Raji (cell line): ENCODE results near the gene FAS.

Experiments
- POLR2A ChIP-seq: IDR thresholded peaks from 2 replicates; pipeline ENCODE4 v1.6.1; 2011; ENCODE audit warnings: low read depth, low read length, control low read depth; ENCODE audit not compliant: insufficient read depth

The FAS gene

GRCh38 chr10:88964360-88964759, 26.2 kb upstream of the FAS start:
- TF ChIP-seq POLR2A: no peak

GRCh38 chr10:88964869-88965415, 25.7 kb upstream of the FAS start:
- no peak for TF ChIP-seq POLR2A

GRCh38 chr10:88966797-88967196, 23.8 kb upstream of the FAS start:
- TF ChIP-seq POLR2A: no peak

GRCh38 chr10:88968391-88968790, 22.2 kb upstream of the FAS start:
- no peak for TF ChIP-seq POLR2A

GRCh38 chr10:88971221-88972061, 19.2 kb upstream of the FAS start:
- TF ChIP-seq POLR2A: no peak

- TF ChIP-seq POLR2A: no peak
These were observed 16.6 kb upstream of the FAS start for GRCh38 chr10:88974012-88974411.

GRCh38 chr10:88974446-88975376, 15.9 kb upstream of the FAS start:
- TF ChIP-seq POLR2A: no peak

GRCh38 chr10:88975377-88975720, 15.2 kb upstream of the FAS start:
- no peak for TF ChIP-seq POLR2A

- no peak for TF ChIP-seq POLR2A
These were observed 12.1 kb upstream of the FAS start for GRCh38 chr10:88978463-88978862.

GRCh38 chr10:88979153-88979562, 11.4 kb upstream of the FAS start:
- TF ChIP-seq POLR2A: no peak

- no peak for TF ChIP-seq POLR2A
These were observed 11.0 kb upstream of the FAS start for GRCh38 chr10:88979603-88980002.

GRCh38 chr10:88980247-88980646, 10.4 kb upstream of the FAS start:
- TF ChIP-seq POLR2A: no peak

GRCh38 chr10:88980800-88981199, 9.8 kb upstream of the FAS start:
- no peak for TF ChIP-seq POLR2A

- TF ChIP-seq POLR2A: no peak
These were observed 9.2 kb upstream of the FAS start for GRCh38 chr10:88981435-88981834.

- TF ChIP-seq POLR2A: no peak
These were observed 8.2 kb upstream of the FAS start for GRCh38 chr10:88982366-88982765.

- TF ChIP-seq POLR2A: no peak
These were observed 7.4 kb upstream of the FAS start for GRCh38 chr10:88983206-88983605.
